ENCODE results near the gene SLC38A5. TPM values are rescaled to one million over a fixed set of nuclear protein-coding genes. Genes with fewer than 3 reads are reported as not detected.

The SLC38A5 gene
- total RNA-seq, 1 experiment from 2014 or later: 0.05 TPM

Other genes starting within 250 kb of the SLC38A5 start
- 5.8 and 8.9 TPM in 2 replicates for gene SSX1, start 214.9 kb downstream of the SLC38A5 start, total RNA-seq (2014; rRNA removed; shearing (Covaris generic))
- not detected in 2 replicates for gene SSX3, start 113.6 kb downstream of the SLC38A5 start, total RNA-seq (2014; rRNA removed; shearing (Covaris generic))
- gene SSX4, start 86.7 kb downstream of the SLC38A5 start, total RNA-seq (2014; rRNA removed; shearing (Covaris generic)): not detected in 2 replicates
- gene SSX4B, start 58.3 kb downstream of the SLC38A5 start, total RNA-seq (2014; rRNA removed; shearing (Covaris generic)): not detected in 2 replicates
- 107 and 123 TPM in 2 replicates for gene FTSJ1, start 5.9 kb upstream of the SLC38A5 start, total RNA-seq (2014; rRNA removed; shearing (Covaris generic))
- 23.1 and 25.4 TPM in 2 replicates for gene PORCN, start 38.7 kb upstream of the SLC38A5 start, total RNA-seq (2014; rRNA removed; shearing (Covaris generic))
- 248 and 277 TPM in 2 replicates for gene EBP, start 51.5 kb upstream of the SLC38A5 start, total RNA-seq (2014; rRNA removed; shearing (Covaris generic))
- gene TBC1D25, start 69.5 kb upstream of the SLC38A5 start, total RNA-seq (2014; rRNA removed; shearing (Covaris generic)): 6.7 and 9.3 TPM in 2 replicates
- 52.6 and 64.2 TPM in 2 replicates for gene RBM3, start 104.2 kb upstream of the SLC38A5 start, total RNA-seq (2014; rRNA removed; shearing (Covaris generic))
- gene WDR13, start 127.2 kb upstream of the SLC38A5 start, total RNA-seq (2014; rRNA removed; shearing (Covaris generic)): 54.3 and 88.6 TPM in 2 replicates
- gene WAS, start 213.5 kb upstream of the SLC38A5 start, total RNA-seq (2014; rRNA removed; shearing (Covaris generic)): not detected in 2 replicates
- 15.1 and 22.8 TPM in 2 replicates for gene SUV39H1, start 226.5 kb upstream of the SLC38A5 start, total RNA-seq (2014; rRNA removed; shearing (Covaris generic))

Measured in M059J (cell line).